Measurements from ENCODE around the gene CDH23.

Gene CDH23

DNA sequence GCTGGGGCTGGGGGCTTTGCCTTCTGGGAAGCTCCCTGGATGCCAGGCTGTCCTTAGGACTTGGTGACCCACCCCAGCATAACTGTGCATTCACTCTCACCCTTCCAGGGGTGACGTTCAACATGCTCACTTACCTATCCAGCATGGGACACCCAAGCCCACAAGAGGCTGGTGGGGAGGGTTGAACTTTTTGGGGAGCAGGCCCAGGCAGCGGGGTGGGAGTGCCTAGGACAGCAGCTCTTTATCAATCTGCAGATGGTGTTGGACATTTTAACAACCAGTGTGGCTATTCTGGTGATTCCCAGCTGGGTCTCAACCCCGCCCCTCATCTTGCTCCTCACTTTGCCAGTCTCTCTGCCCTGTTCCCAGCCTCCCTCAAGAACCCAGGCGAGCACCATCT lies 86.4 kb downstream of the CDH23 start:
- H3K27ac ChIP-seq: no peak overlapping the region
- TF ChIP-seq, protein P1, sequence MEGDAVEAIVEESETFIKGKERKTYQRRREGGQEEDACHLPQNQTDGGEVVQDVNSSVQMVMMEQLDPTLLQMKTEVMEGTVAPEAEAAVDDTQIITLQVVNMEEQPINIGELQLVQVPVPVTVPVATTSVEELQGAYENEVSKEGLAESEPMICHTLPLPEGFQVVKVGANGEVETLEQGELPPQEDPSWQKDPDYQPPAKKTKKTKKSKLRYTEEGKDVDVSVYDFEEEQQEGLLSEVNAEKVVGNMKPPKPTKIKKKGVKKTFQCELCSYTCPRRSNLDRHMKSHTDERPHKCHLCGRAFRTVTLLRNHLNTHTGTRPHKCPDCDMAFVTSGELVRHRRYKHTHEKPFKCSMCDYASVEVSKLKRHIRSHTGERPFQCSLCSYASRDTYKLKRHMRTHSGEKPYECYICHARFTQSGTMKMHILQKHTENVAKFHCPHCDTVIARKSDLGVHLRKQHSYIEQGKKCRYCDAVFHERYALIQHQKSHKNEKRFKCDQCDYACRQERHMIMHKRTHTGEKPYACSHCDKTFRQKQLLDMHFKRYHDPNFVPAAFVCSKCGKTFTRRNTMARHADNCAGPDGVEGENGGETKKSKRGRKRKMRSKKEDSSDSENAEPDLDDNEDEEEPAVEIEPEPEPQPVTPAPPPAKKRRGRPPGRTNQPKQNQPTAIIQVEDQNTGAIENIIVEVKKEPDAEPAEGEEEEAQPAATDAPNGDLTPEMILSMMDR (IDR thresholded peaks at IDR 0.05): no peak
- H3K4me1 ChIP-seq: no peaks in the 10 kb centered on the region
- H3K9me3 ChIP-seq: peaks cover 0 to 2% (median 0%) of the 10 kb centered on the region in 3 donors
- H3K36me3 ChIP-seq: no peaks in the 10 kb centered on the region
- no peak overlapping the region for H3K4me3 ChIP-seq
- DNase-seq: no peak
- peaks cover 0 to 23% of the 10 kb centered on the region in 2 donors for H3K27me3 ChIP-seq
- intact Hi-C loops (cut with DNase I; ENCODE audit: low total_unique reads): no loop called here

DNA sequence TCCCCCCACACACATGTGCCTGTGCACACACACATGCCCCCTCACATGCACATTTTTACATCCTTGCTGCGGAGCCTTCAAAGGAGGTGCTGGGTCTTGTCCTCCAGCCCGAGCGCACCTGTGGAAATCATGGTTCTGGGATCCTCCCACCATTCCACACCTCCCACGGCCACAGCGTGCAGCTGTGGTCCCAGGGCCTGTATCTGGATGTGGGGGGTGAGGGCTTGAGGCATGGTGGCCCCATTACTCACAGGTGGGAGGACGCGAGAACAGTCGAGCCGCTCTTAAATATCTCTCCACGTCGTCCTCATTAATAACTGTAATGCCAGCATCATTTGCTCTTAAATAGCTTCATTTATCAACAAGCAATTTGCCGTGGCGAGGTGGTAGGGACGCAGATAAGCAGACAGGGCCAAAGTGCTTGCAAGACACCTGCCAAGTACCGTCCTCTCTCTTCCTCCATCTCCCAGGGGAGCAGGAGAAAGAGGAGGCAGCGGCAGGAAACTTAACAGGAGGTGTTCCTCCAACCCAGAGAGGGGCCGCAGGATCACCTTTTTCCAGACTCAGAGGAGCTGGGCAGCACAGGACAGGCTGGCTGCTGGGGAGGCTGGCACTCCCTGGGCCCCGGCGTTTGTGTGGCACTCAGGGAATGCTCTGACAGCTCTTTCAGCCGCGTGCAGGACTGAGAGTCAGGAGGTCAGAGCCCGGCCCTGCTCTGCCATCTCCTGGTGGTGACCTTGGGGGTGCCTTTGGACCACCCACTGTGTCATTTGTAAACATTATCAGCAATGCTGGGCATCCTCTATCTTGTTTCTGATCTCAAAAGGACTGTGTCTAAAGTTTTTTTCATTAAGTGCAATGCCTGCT lies 87.4 kb downstream of the CDH23 start:
- peaks cover 2 to 10% (median 3%) of the 10 kb centered on the region in 3 donors for H3K9me3 ChIP-seq
- H3K4me1 ChIP-seq: no peaks in the 10 kb centered on the region
- H3K4me3 ChIP-seq: no peak overlapping the region
- no peak for DNase-seq
- no peak overlapping the region for H3K27ac ChIP-seq
- peaks cover 0 to 23% of the 10 kb centered on the region in 2 donors for H3K27me3 ChIP-seq
- no peaks in the 10 kb centered on the region for H3K36me3 ChIP-seq
- intact Hi-C loops (cut with DNase I; ENCODE audit: low total_unique reads): no loop called here
- TF ChIP-seq, protein P1 (IDR thresholded peaks at IDR 0.05): no peak

DNA sequence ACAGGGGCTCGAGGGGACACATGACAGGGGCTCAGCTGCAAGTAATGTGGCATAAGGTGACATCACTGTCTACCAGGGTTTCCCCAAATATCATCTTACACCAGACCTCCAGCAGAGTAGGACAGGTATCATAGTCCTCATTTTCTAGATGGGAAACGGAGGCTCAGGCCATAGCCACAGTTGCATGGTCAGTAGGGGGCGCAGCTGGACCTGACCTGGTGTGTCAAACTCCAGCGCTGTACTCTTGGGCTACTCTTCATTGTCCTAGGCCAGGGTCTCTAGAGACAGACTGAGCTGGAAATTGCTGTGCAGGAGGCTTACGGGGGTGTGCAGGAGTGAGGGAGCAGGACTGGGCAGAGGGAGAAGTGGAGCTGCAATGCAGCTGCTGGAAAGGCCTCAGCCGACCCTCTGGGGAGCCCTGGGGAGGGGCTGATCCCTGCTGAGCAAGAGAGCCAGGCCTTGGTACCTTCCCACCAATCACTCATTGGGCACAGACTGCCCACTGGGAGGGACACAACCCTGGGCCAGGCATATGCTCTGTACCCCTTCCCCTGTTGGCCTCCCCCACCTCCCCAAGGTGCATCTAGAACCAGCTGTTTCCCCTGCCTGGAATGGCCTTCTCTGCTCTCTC lies 89.9 kb downstream of the CDH23 start:
- Histone ChIP-seq H3K4me1 (no peaks in the 10 kb centered on the region), H3K36me3 (no peaks in the 10 kb centered on the region), H3K27me3 (peaks cover 0 to 23% of the 10 kb centered on the region in 2 donors), H3K9me3 (peaks cover 6 to 18% (median 6%) of the 10 kb centered on the region in 3 donors), H3K27ac (no peak overlapping the region), H3K4me3 (no peak overlapping the region)
- intact Hi-C loops (cut with DNase I; ENCODE audit: low total_unique reads): no loop called here
- TF ChIP-seq, protein P1 (IDR thresholded peaks at IDR 0.05): no peak
- peak in 1 of 2 donors; percentile 33 for DNase-seq

DNA sequence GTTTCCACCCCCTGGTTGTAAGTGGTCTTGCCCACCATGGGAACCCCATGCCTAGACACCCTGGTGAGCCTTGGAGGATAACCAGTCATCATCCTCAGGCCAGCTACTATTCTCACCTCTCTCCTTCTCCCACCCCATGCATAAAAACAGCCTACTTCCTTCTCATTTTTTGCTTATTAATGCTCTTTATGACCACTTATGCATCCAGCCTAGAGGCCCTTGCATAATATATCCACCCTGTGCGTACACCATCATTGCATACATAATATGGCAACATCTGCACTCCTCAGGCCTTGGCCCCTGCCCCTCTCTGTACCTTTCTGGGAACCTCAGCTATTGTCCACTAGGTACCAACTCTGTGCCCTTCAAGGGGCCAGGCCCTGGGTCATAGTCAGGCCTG lies 91.0 kb downstream of the CDH23 start:
- no peaks in the 10 kb centered on the region for H3K4me1 ChIP-seq
- H3K4me3 ChIP-seq: no peak overlapping the region
- peaks cover 0 to 20% of the 10 kb centered on the region in 2 donors for H3K27me3 ChIP-seq
- TF ChIP-seq, protein P1 (IDR thresholded peaks at IDR 0.05): no peak
- no peak for DNase-seq
- peaks cover 6 to 18% (median 6%) of the 10 kb centered on the region in 3 donors for H3K9me3 ChIP-seq
- intact Hi-C loops (cut with DNase I; ENCODE audit: low total_unique reads): no loop called here
- no peaks in the 10 kb centered on the region for H3K36me3 ChIP-seq
- no peak overlapping the region for H3K27ac ChIP-seq

DNA sequence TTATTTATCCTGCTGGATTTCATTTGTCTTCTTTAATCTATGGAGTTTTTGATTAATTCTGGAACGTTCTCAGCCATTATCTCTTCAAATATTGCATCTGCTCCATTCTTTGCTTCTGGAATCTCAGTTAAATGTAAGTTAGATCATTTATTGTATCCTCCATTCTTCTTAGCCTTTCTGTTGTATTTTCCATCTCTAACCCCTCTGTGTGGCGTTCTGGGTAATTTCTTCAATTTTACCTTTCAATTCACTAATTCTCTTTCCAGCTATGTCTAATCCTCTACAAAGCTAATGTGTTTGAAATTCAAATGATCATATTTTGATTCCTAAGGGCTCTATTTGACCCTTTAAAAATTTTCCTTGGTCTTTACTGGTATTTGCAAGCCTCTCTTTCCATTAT lies 92.4 kb downstream of the CDH23 start:
- intact Hi-C loops (cut with DNase I; ENCODE audit: low total_unique reads): no loop called here

More for the DNA sequence above, 92.4 kb downstream of the CDH23 start:
- Histone ChIP-seq H3K4me3 (no peak overlapping the region), H3K4me1 (no peaks in the 10 kb centered on the region), H3K9me3 (peaks cover 6 to 18% (median 6%) of the 10 kb centered on the region in 3 donors), H3K27me3 (peaks cover 0 to 20% of the 10 kb centered on the region in 2 donors), H3K36me3 (no peaks in the 10 kb centered on the region), H3K27ac (no peak overlapping the region)
- no peak for DNase-seq
- TF ChIP-seq, protein P1 (IDR thresholded peaks at IDR 0.05): no peak
